ENCODE data around the gene TRPM8.

Gene TRPM8

DNA sequence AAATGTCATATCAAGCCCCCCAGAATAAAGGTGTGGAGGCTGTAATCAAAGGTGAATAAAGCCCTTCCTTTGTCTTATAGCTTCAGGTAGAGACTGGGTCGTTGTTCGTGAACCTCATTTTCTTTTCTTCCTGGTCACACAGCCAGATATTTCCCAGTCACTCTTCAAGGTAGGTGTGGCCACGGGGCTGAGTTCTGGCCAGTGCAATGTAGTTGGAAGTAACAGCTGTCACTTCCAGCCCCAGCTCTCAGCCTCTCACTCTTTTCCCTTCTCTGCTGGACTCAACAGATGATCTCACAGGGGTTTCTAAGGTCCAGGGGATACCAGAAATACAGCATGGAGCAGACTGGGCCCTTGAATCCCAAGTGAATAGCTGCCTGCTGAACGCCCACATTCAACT, 15.8 kb upstream of the TRPM8 start:
- TF ChIP-seq FOXP2 (optimal IDR thresholded peaks at IDR 0.05; ENCODE audit: borderline replicate concordance, extremely low read depth, extremely low read length, insufficient read depth) = no peak
- TF ChIP-seq, protein P1, sequence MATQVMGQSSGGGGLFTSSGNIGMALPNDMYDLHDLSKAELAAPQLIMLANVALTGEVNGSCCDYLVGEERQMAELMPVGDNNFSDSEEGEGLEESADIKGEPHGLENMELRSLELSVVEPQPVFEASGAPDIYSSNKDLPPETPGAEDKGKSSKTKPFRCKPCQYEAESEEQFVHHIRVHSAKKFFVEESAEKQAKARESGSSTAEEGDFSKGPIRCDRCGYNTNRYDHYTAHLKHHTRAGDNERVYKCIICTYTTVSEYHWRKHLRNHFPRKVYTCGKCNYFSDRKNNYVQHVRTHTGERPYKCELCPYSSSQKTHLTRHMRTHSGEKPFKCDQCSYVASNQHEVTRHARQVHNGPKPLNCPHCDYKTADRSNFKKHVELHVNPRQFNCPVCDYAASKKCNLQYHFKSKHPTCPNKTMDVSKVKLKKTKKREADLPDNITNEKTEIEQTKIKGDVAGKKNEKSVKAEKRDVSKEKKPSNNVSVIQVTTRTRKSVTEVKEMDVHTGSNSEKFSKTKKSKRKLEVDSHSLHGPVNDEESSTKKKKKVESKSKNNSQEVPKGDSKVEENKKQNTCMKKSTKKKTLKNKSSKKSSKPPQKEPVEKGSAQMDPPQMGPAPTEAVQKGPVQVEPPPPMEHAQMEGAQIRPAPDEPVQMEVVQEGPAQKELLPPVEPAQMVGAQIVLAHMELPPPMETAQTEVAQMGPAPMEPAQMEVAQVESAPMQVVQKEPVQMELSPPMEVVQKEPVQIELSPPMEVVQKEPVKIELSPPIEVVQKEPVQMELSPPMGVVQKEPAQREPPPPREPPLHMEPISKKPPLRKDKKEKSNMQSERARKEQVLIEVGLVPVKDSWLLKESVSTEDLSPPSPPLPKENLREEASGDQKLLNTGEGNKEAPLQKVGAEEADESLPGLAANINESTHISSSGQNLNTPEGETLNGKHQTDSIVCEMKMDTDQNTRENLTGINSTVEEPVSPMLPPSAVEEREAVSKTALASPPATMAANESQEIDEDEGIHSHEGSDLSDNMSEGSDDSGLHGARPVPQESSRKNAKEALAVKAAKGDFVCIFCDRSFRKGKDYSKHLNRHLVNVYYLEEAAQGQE (IDR thresholded peaks at IDR 0.05; ENCODE audit: insufficient read depth in 1 of 2, low read depth in 2 of 2, low read length in 2 of 2) = no peak
- TF ChIP-seq SIN3A (IDR thresholded peaks at IDR 0.05; ENCODE audit: borderline replicate concordance, insufficient read depth, low read length) = no peak
- TF ChIP-seq TAF1 (IDR thresholded peaks at IDR 0.05; ENCODE audit: borderline replicate concordance, insufficient read depth, low read length) = no peak
- TF ChIP-seq POLR2AphosphoS5 (IDR thresholded peaks at IDR 0.05; ENCODE audit: low read depth, low read length) = no peak

DNA sequence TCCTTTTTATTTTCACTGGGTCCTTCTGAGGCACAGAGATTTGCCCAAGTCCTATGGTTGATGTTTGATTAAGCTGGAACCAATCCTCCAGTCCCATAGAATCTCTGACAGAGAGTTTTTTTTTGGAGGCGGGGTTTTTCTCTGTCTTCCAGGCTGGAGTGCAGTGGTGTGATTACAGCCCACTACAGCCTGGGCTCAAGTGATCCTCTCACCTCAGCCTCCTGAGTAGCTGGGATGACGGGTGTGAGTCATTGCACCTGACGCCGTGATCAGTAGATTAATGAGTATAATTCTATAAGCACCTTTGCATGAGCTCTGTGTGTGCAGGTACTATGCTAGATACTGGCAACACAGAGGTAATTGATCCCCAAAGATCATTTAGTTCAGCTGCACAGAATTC, 15.3 kb upstream of the TRPM8 start:
- TF ChIP-seq FOXP2 (optimal IDR thresholded peaks at IDR 0.05; ENCODE audit: borderline replicate concordance, extremely low read depth, extremely low read length, insufficient read depth) (no peak), POLR2AphosphoS5 (IDR thresholded peaks at IDR 0.05; ENCODE audit: low read depth, low read length) (no peak), SIN3A (IDR thresholded peaks at IDR 0.05; ENCODE audit: borderline replicate concordance, insufficient read depth, low read length) (no peak)

DNA sequence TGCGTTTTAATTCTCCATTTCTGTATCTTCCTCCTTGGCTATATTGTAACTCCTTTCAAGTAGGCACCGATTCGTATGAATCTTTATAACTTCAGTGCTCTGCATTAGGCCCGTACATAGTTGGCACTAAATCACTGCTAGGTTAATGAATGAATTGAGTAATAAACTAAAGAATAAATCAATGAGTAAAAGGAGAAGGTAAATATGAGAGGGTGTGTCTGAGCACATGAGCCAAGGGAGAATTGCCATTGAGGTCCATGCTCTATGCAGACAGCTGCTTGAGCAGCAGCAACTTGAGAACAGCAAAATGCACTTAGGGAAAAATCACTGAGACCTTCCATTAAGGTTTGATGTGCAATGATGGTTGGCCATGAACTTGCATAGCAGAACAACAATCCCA, 11.2 kb upstream of the TRPM8 start:
- no peak for TF ChIP-seq SIN3A (IDR thresholded peaks at IDR 0.05; ENCODE audit: borderline replicate concordance, insufficient read depth, low read length)
- no peak for TF ChIP-seq POLR2AphosphoS5 (IDR thresholded peaks at IDR 0.05; ENCODE audit: low read depth, low read length)
- TF ChIP-seq, protein P1 (IDR thresholded peaks at IDR 0.05; ENCODE audit: insufficient read depth in 1 of 2, low read depth in 2 of 2, low read length in 2 of 2) = no peak
- no peak for TF ChIP-seq TAF1 (IDR thresholded peaks at IDR 0.05; ENCODE audit: borderline replicate concordance, insufficient read depth, low read length)

DNA sequence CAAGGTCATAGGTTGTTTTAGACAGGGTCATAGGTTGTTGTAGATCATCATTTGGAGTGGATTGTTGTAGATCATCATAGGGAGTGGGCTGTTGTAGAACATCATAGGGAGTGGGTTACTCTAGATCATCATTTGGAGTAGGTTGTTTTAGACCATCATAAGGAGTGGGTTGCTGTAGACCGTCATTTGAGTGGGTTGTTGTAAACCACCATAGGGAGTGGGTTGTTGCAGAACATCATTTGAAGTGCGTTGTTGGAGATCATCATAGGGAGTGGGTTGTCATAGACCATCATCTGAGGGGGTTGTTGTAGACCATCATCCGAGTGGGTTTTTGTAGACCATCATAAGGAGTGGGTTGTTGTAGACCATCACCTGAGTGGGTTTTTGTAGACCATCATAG, 9.5 kb upstream of the TRPM8 start:
- TF ChIP-seq SIN3A (IDR thresholded peaks at IDR 0.05; ENCODE audit: borderline replicate concordance, insufficient read depth, low read length) (no peak), TAF1 (IDR thresholded peaks at IDR 0.05; ENCODE audit: borderline replicate concordance, insufficient read depth, low read length) (no peak), FOXP2 (optimal IDR thresholded peaks at IDR 0.05; ENCODE audit: borderline replicate concordance, extremely low read depth, extremely low read length, insufficient read depth) (no peak), POLR2AphosphoS5 (IDR thresholded peaks at IDR 0.05; ENCODE audit: low read depth, low read length) (no peak)
- TF ChIP-seq, protein P1 (IDR thresholded peaks at IDR 0.05; ENCODE audit: insufficient read depth in 1 of 2, low read depth in 2 of 2, low read length in 2 of 2) = no peak

DNA sequence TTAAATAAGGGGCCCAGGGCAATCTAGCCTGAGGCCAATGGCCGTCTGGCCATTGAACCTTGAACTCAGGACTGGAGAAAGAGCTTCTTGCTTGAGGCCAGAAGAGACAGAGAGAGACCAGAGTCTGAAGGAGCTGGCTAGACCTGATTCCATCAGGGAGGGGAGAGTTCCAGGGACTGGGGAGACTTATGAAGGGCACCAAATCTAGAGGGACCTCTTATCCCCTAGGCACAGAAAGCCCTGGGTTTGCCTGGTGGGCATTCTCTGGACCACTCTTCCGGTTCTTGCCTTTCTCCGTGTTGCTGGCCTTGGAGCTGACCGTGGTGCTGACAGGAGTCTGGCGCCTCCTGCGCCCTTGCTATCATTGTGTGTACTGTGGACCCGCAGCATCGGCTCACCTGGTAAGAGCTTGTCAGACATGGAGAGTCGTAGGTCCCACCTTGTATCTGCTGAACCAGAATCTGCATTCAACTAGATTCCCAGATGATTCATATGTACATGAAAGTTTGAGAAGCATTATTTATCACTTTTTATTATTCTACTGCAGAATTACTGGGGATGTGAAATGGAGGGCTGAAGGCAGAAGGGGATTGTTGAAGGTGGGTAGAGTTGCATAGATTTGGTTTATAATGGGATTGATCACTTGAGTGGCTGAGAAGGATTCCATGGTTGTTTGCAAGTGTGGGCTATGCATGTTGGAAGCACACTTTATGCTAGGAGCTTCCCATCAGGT, 4.3 kb upstream of the TRPM8 start:
- TF ChIP-seq, protein P1 (IDR thresholded peaks at IDR 0.05; ENCODE audit: insufficient read depth in 1 of 2, low read depth in 2 of 2, low read length in 2 of 2) = peak; percentile 95 to 97
- TF ChIP-seq POLR2AphosphoS5 (IDR thresholded peaks at IDR 0.05; ENCODE audit: low read depth, low read length) = no peak
- TF ChIP-seq TAF1 (IDR thresholded peaks at IDR 0.05; ENCODE audit: borderline replicate concordance, insufficient read depth, low read length) = no peak
- TF ChIP-seq SIN3A (IDR thresholded peaks at IDR 0.05; ENCODE audit: borderline replicate concordance, insufficient read depth, low read length) = no peak
- TF ChIP-seq FOXP2 (optimal IDR thresholded peaks at IDR 0.05; ENCODE audit: borderline replicate concordance, extremely low read depth, extremely low read length, insufficient read depth) = no peak

Measured in PFSK-1 (cell line).